Astrocyte (in vitro differentiated cells and primary cell): ENCODE measurements around the gene FCN1. TPM values are rescaled to one million over a fixed set of nuclear protein-coding genes. Genes with fewer than 3 reads are reported as not detected.

ENCODE experiments used
- DNase-seq: peaks from one replicate; pipeline ENCODE4 v3.0.0-alpha.2; 2010; ENCODE audit warnings: low read depth
- FAIRE-seq: peaks from 2 replicates; lab custom pipeline; 2011; peaks lifted over from hg19 to GRCh38; lab: Jason Lieb, UNC
- H2AFZ ChIP-seq: 2 replicates; pipeline ENCODE4 v1.6.0; 2012; ENCODE audit warnings: low read depth, low read length, inconsistent platforms
- H3K27ac ChIP-seq: 2 replicates; pipeline ENCODE4 v1.5.1; 2011; ENCODE audit warnings: low read depth, low read length, inconsistent platforms
- H3K27me3 ChIP-seq: 2 replicates; pipeline ENCODE4 v1.6.0; 2011; ENCODE audit warnings: low read length, inconsistent platforms; ENCODE audit not compliant: insufficient read depth
- H3K36me3 ChIP-seq: 2 replicates; pipeline ENCODE4 v1.5.1; 2011; ENCODE audit warnings: low read length, inconsistent platforms; ENCODE audit not compliant: insufficient read depth
- H3K4me1 ChIP-seq: 2 replicates; pipeline ENCODE4 v1.5.1; 2011; ENCODE audit warnings: low read length, inconsistent platforms; ENCODE audit not compliant: insufficient read depth
- H3K4me2 ChIP-seq: 2 replicates; pipeline ENCODE4 v1.6.0; 2012; ENCODE audit warnings: low read length, inconsistent platforms
- H3K4me3 ChIP-seq: 2 replicates; pipeline ENCODE4 v1.5.1; 2011; ENCODE audit warnings: low read depth, mild to moderate bottlenecking, low read length, inconsistent platforms; ENCODE audit not compliant: insufficient read depth
- H3K79me2 ChIP-seq: 2 replicates; pipeline ENCODE4 v1.6.0; 2012; ENCODE audit warnings: mild to moderate bottlenecking, low read length, inconsistent platforms; ENCODE audit not compliant: insufficient read depth
- H3K9ac ChIP-seq: 2 replicates; pipeline ENCODE4 v1.6.0; 2012; ENCODE audit warnings: mild to moderate bottlenecking, low read length, inconsistent platforms
- H3K9me3 ChIP-seq: 2 replicates; pipeline ENCODE4 v1.5.1; 2012; ENCODE audit warnings: low read depth, mild to moderate bottlenecking, low read length, inconsistent platforms; ENCODE audit not compliant: insufficient read depth
- H4K20me1 ChIP-seq: 2 replicates; pipeline ENCODE4 v1.6.0; 2012; ENCODE audit warnings: low read length, inconsistent platforms; ENCODE audit not compliant: insufficient read depth
- H3K27ac Mint-ChIP-seq: one replicate; pipeline ENCODE4 v1.8.0; 2021; ENCODE audit warnings: mild to moderate bottlenecking, mixed read lengths; ENCODE audit not compliant: unreplicated experiment
- H3K27me3 Mint-ChIP-seq: one replicate; pipeline ENCODE4 v1.8.0; 2021; ENCODE audit warnings: low read depth, mixed read lengths; ENCODE audit not compliant: unreplicated experiment
- H3K36me3 Mint-ChIP-seq: one replicate; pipeline ENCODE4 v1.8.0; 2021; ENCODE audit warnings: low read depth, mixed read lengths; ENCODE audit not compliant: unreplicated experiment
- H3K4me1 Mint-ChIP-seq: one replicate; pipeline ENCODE4 v1.8.0; 2021; ENCODE audit warnings: low read depth, mixed read lengths; ENCODE audit not compliant: unreplicated experiment
- H3K4me3 Mint-ChIP-seq: one replicate; pipeline ENCODE4 v1.8.0; 2021; ENCODE audit warnings: mild to moderate bottlenecking, moderate library complexity, mixed read lengths; ENCODE audit not compliant: unreplicated experiment
- H3K9me3 Mint-ChIP-seq: one replicate; pipeline ENCODE4 v1.8.0; 2021; ENCODE audit warnings: mild to moderate bottlenecking, mixed read lengths; ENCODE audit not compliant: unreplicated experiment
- EZH2 ChIP-seq: IDR thresholded peaks from 2 replicates; pipeline ENCODE4 v1.6.1; 2012; ENCODE audit warnings: mild to moderate bottlenecking, low read length, inconsistent platforms; ENCODE audit not compliant: insufficient read depth
- total RNA-seq: library from RNA; stranded (reverse); gene quantifications from 2 replicates; pipeline ENCODE4 v1.2.1, GENCODE V29; 2021
- TF ChIP-seq, protein P1 (sequence below): IDR thresholded peaks from 2 replicates; pipeline ENCODE4 v1.5.1; 2011; ENCODE audit warnings: low read depth, mild to moderate bottlenecking, inconsistent platforms, low read length, moderate library complexity; ENCODE audit not compliant: insufficient read depth

FCN1 gene
- total RNA-seq, 1 donor from 2014 or later, result not detected

DNA sequence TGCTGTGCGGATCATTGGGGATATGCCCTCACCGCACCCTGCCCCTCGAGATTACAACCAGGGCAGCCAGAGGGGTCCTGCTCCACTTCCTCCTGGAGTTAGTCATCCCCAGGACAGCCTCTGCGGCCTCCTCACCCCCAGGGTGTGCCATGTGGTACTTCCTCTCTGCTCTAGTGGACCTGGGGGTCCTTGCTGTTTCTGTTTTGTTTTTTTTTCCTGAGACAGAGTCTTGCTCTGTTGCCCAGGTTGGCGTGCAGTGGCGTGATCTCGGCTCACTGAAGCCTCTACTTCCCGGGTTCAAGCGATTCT, 5.2 kb upstream of the FCN1 start:
- Histone ChIP-seq H3K4me3 (no peak overlapping the region), H3K9me3 (no peaks in the 10 kb centered on the region), H3K27me3 (peaks cover 2% of the 10 kb centered on the region), H2AFZ (no peak overlapping the region), H3K9ac (no peak overlapping the region), H3K4me2 (no peak overlapping the region), H3K27ac (no peak overlapping the region), H3K4me1 (no peaks in the 10 kb centered on the region), H4K20me1 (no peaks in the 10 kb centered on the region), H3K36me3 (no peaks in the 10 kb centered on the region), H3K79me2 (no peaks in the 10 kb centered on the region)
- Mint-ChIP-seq H3K36me3 (peaks cover 5% of the 10 kb centered on the region), H3K4me1 (no peaks in the 10 kb centered on the region), H3K9me3 (peaks cover 15% of the 10 kb centered on the region), H3K27ac (no peak overlapping the region), H3K27me3 (peaks cover 42% of the 10 kb centered on the region), H3K4me3 (no peak overlapping the region)
- DNase-seq (no peak), FAIRE-seq (no peak)
- no peak for TF ChIP-seq EZH2
- TF ChIP-seq, protein P1, sequence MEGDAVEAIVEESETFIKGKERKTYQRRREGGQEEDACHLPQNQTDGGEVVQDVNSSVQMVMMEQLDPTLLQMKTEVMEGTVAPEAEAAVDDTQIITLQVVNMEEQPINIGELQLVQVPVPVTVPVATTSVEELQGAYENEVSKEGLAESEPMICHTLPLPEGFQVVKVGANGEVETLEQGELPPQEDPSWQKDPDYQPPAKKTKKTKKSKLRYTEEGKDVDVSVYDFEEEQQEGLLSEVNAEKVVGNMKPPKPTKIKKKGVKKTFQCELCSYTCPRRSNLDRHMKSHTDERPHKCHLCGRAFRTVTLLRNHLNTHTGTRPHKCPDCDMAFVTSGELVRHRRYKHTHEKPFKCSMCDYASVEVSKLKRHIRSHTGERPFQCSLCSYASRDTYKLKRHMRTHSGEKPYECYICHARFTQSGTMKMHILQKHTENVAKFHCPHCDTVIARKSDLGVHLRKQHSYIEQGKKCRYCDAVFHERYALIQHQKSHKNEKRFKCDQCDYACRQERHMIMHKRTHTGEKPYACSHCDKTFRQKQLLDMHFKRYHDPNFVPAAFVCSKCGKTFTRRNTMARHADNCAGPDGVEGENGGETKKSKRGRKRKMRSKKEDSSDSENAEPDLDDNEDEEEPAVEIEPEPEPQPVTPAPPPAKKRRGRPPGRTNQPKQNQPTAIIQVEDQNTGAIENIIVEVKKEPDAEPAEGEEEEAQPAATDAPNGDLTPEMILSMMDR, result no peak

DNA sequence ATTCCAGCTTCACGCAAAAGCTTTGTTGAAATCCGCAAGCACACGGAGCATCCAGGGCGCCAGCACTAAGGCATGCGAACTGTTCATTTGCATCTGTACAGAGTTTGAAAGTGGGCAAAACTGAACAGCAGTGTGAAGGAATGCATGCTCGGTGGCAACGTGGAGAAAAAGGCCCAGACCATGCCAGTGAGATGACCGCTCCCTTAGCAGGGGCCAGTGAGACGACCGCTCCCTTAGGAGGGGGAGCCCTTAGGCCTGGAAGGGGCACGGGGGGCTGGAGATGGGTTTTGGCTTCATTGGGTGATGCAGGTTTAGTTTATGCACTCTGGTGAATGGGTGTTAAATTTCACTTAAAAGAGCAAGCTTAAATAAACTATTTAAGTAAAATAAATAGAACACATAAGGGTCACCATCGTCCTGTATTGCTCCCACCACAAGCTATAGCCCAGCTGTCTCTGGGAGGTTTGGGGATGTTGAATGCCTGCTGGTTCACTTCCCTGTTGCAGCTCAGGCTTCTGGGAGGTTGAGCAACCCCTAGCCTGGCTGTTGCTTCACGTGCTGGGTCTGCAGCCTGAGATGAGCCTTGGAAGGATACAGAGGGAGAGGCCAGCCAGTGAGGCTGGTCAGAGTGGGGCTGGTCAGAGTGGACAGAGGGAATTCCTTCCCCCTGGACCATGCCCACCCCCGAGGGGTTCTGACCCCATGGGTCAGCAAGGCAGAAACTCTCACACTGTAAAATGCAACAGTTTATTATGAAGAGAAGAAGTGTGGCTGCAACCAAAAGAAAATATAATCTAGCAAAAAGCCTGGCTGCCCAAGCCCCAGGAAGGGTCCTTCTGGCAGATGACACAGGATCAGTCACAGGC, 4.6 kb upstream of the FCN1 start:
- Histone ChIP-seq H2AFZ (no peak overlapping the region), H3K4me1 (no peaks in the 10 kb centered on the region), H3K4me3 (no peak overlapping the region), H3K9me3 (no peaks in the 10 kb centered on the region), H3K9ac (no peak overlapping the region), H3K36me3 (no peaks in the 10 kb centered on the region), H3K79me2 (no peaks in the 10 kb centered on the region), H3K27ac (no peak overlapping the region), H3K27me3 (peaks cover 2% of the 10 kb centered on the region), H4K20me1 (no peaks in the 10 kb centered on the region), H3K4me2 (no peak overlapping the region)
- Mint-ChIP-seq H3K4me3 (no peak overlapping the region), H3K27me3 (peaks cover 46% of the 10 kb centered on the region), H3K4me1 (no peaks in the 10 kb centered on the region), H3K27ac (no peak overlapping the region), H3K9me3 (peaks cover 15% of the 10 kb centered on the region), H3K36me3 (peaks cover 5% of the 10 kb centered on the region)
- FAIRE-seq (no peak), DNase-seq (no peak)
- TF ChIP-seq EZH2, result no peak
- TF ChIP-seq, protein P1, result no peak

DNA sequence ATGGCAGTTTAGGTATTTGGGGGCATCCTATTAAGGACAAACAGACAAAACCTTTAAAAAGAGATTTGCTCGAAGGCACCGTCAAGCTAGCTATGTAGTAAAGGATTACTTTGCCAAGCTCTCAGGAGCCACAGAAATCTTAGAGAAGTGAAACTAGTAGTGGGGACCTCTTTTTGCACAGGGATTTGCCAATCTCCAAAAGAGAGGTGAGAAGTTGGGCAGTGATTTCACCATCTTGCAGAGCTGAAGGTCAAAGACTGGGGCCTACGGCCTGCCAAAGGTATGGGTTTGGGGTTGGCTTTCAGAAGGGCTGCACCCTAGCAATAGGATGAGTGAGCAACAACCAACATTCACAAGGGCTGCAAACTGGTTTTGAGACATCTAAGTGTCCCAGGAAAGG, 1.6 kb upstream of the FCN1 start:
- Histone ChIP-seq H3K27ac (no peak overlapping the region), H3K79me2 (no peaks in the 10 kb centered on the region), H2AFZ (no peak overlapping the region), H3K4me1 (no peaks in the 10 kb centered on the region), H3K4me2 (no peak overlapping the region), H3K9ac (no peak overlapping the region), H3K9me3 (no peaks in the 10 kb centered on the region), H3K4me3 (no peak overlapping the region), H3K27me3 (peaks cover 5% of the 10 kb centered on the region), H4K20me1 (no peaks in the 10 kb centered on the region), H3K36me3 (no peaks in the 10 kb centered on the region)
- Mint-ChIP-seq H3K27me3 (peaks cover 43% of the 10 kb centered on the region), H3K9me3 (peaks cover 12% of the 10 kb centered on the region), H3K4me3 (no peak overlapping the region), H3K4me1 (no peaks in the 10 kb centered on the region), H3K36me3 (peaks cover 5% of the 10 kb centered on the region), H3K27ac (no peak overlapping the region)
- TF ChIP-seq, protein P1, result no peak
- no peak for TF ChIP-seq EZH2
- no peak for DNase-seq
- no peak for FAIRE-seq
